Adrenal gland (tissue), 5 donors: ENCODE measurements around the gene PPM1E.

Experiments
- POLR2A ChIP-seq, 2 donors: fragments of 450-650 bp; IDR thresholded peaks; one replicate each; pipeline ENCODE4 v1.6.1; 2017; ENCODE audit warnings: antibody characterized with exemption in 2 of 2, mild to moderate bottlenecking in 2 of 2, moderate library complexity in 1 of 2
- TF ChIP-seq, protein P1 (sequence below), 6 experiments: fragments of 450-650 bp in 4 of 6; fragments of 200-600 bp in 2 of 6; sonication (generic) in 1 of 6; IDR thresholded peaks; 1 replicate in 5 of 6; 2 replicates in 1 of 6; pipeline versions ENCODE4 v1.5.1 to v1.8.0; 2016 to 2021; ENCODE audit warnings: antibody characterized with exemption in 6 of 6, mild to moderate bottlenecking in 2 of 6, moderate library complexity in 1 of 6
- donor health status: DM: no; HTN: no; CAD: no.

DNA sequence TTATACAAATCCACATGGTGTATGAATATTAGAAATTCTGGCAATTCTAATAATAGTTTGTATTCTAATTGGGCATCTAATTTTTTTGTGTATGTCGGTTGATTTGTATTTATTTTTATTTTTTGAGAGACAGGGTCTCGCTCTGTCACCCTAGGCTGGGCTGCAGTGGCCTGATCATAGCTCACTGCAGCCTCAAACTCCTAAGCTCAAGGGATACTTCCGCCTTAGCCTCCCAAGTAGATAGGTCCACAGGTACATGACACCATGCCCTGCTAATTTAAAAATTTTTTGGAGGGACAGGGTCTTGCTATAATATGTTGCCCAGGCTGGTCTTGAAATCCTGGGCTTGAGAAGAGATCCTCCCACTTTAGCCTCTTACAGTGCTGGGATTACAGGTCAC is 246.5 kb downstream of the PPM1E start:
- TF ChIP-seq, protein P1, sequence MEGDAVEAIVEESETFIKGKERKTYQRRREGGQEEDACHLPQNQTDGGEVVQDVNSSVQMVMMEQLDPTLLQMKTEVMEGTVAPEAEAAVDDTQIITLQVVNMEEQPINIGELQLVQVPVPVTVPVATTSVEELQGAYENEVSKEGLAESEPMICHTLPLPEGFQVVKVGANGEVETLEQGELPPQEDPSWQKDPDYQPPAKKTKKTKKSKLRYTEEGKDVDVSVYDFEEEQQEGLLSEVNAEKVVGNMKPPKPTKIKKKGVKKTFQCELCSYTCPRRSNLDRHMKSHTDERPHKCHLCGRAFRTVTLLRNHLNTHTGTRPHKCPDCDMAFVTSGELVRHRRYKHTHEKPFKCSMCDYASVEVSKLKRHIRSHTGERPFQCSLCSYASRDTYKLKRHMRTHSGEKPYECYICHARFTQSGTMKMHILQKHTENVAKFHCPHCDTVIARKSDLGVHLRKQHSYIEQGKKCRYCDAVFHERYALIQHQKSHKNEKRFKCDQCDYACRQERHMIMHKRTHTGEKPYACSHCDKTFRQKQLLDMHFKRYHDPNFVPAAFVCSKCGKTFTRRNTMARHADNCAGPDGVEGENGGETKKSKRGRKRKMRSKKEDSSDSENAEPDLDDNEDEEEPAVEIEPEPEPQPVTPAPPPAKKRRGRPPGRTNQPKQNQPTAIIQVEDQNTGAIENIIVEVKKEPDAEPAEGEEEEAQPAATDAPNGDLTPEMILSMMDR (IDR thresholded peaks at IDR 0.05) = no peak
- no peak for TF ChIP-seq POLR2A (IDR thresholded peaks at IDR 0.05)
